GM23248 (cell line): Measurements from ENCODE around the gene PARVB.

Experiments
- EZH2 ChIP-seq: fragments of 200-600 bp; sonication (generic); IDR thresholded peaks from 2 replicates; pipeline ENCODE4 v1.6.1; 2018; ENCODE audit warnings: antibody characterized with exemption, mild to moderate bottlenecking; ENCODE audit not compliant: insufficient read depth, poor library complexity, severe bottlenecking
- EZH2phosphoT487 ChIP-seq: fragments of 200-600 bp; sonication (generic); IDR thresholded peaks from 2 replicates; pipeline ENCODE4 v1.6.1; 2018; ENCODE audit warnings: antibody characterized with exemption, moderate library complexity, mild to moderate bottlenecking, low read depth; ENCODE audit not compliant: insufficient read depth

DNA sequence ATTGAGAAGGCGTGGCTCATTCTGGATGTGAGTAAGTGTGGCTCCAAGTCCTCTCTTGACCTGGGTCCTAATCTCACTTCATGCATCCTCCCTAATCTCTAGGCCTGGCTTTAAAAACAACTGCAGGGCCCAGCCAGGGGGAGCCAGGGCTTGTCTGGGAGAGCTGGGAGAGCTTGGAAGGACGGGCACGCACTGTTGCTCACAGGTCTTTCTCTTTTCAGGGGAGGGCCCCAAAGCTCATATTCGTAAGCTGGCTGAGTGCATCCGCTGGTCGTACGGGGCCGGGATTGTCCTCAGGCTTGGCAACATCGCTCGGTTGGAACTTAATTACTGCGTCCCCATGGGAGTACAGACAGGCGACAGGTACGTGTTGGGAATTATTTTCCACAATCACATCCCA is 34.1 kb upstream of the PARVB start:
- TF ChIP-seq EZH2 (no peak), EZH2phosphoT487 (no peak)
